Caco-2 (cell line): ENCODE measurements around the gene TMEM132D. TPM values are rescaled to one million over a fixed set of nuclear protein-coding genes. Genes with fewer than 3 reads are reported as not detected.

Experiments
- BruUV-seq: library from RNA; stranded (reverse); fragments of 400-500 nt; replicated peaks from 2 replicates; lab custom pipeline; 2021; lab: Mats Ljungman, UMichigan
- CTCF ChIA-PET: fragments of 300-600 bp; sonication (Branson Sonifier 250); formaldehyde crosslinking; loops from one replicate; lab custom pipeline; 2022; ENCODE audit warnings: antibody characterized with exemption; lab: Charles Lee
- POLR2A ChIA-PET: fragments of 300-600 bp; sonication (Branson Sonifier 250); formaldehyde crosslinking; loops from one replicate; lab custom pipeline; 2022; ENCODE audit warnings: antibody characterized with exemption; lab: Charles Lee
- DNase-seq, 2 experiments: peaks; one replicate each; pipeline versions ENCODE4 v3.0.0 to v3.0.0-alpha.2; 2020 to 2022
- H3K27me3 ChIP-seq: replicated peaks from 2 replicates; pipeline ENCODE4 v1.6.0; 2011; ENCODE audit warnings: low read length; ENCODE audit not compliant: control insufficient read depth, insufficient read depth
- H3K36me3 ChIP-seq: 2 replicates; pipeline ENCODE4 v1.5.1; 2011; ENCODE audit warnings: low read length; ENCODE audit not compliant: control insufficient read depth, insufficient read depth
- H3K4me1 ChIP-seq: fragments of 250-450 bp; sonication (Bioruptor Pico); 2 replicates; pipeline ENCODE4 v1.5.1; 2020; ENCODE audit warnings: mild to moderate bottlenecking
- H3K4me3 ChIP-seq: 2 replicates; pipeline ENCODE4 v1.5.1; 2011; ENCODE audit warnings: low read depth, mild to moderate bottlenecking, control low read depth, low read length
- H3K9me3 ChIP-seq: fragments of 250-450 bp; sonication (Bioruptor Pico); 2 replicates; pipeline ENCODE4 v1.5.1; 2020; ENCODE audit warnings: mild to moderate bottlenecking, moderate library complexity
- H3K27ac Mint-ChIP-seq: one replicate; pipeline ENCODE4 v1.8.0; 2022; ENCODE audit warnings: mixed read lengths; ENCODE audit not compliant: unreplicated experiment
- H3K27me3 Mint-ChIP-seq: one replicate; pipeline ENCODE4 v1.8.0; 2022; ENCODE audit warnings: mixed read lengths; ENCODE audit not compliant: insufficient read depth, unreplicated experiment
- H3K36me3 Mint-ChIP-seq: one replicate; pipeline ENCODE4 v1.8.0; 2022; ENCODE audit warnings: mild to moderate bottlenecking, mixed read lengths; ENCODE audit not compliant: insufficient read depth, unreplicated experiment
- H3K4me1 Mint-ChIP-seq: one replicate; pipeline ENCODE4 v1.8.0; 2022; ENCODE audit warnings: low read depth, mixed read lengths; ENCODE audit not compliant: unreplicated experiment
- H3K4me3 Mint-ChIP-seq: one replicate; pipeline ENCODE4 v1.8.0; 2022; ENCODE audit warnings: mild to moderate bottlenecking, moderate library complexity, mixed read lengths; ENCODE audit not compliant: unreplicated experiment
- H3K9me3 Mint-ChIP-seq: one replicate; pipeline ENCODE4 v1.8.0; 2022; ENCODE audit warnings: mixed read lengths; ENCODE audit not compliant: unreplicated experiment
- CTCF ChIP-seq, 2 experiments: fragments of 200-600 bp in 1 of 2; IDR thresholded peaks; 1 replicate in 1 of 2; 2 replicates in 1 of 2; pipeline versions ENCODE4 v1.5.1 to v1.8.0; 2011 to 2022; ENCODE audit warnings: antibody characterized with exemption in 1 of 2, control low read depth in 1 of 2, inconsistent platforms in 1 of 2, low read depth in 1 of 2, low read length in 1 of 2, mild to moderate bottlenecking in 1 of 2, moderate library complexity in 1 of 2; ENCODE audit not compliant: insufficient read depth in 1 of 2, severe bottlenecking in 1 of 2, unreplicated experiment in 1 of 2
- intact Hi-C: fragments of 100-400 bp; cut with micrococcal nuclease; formaldehyde crosslinking; loops from one replicate; pipeline ENCODE4 v1.10.0; 2022; ENCODE audit not compliant: unreplicated experiment
- total RNA-seq: library from RNA; stranded (reverse); gene quantifications from 2 replicates; pipeline ENCODE4 v1.2.3, GENCODE V29; 2022

Gene TMEM132D
- total RNA-seq, 1 experiment from 2014 or later, result not detected

- no peaks in the 10 kb centered on the region for H3K4me1 Mint-ChIP-seq
- TF ChIP-seq CTCF (IDR thresholded peaks at IDR 0.05; ENCODE audit: insufficient read depth in 1 of 2, low read depth in 1 of 2, low read length in 1 of 2, severe bottlenecking in 1 of 2, unreplicated experiment in 1 of 2), result no peak
- no peaks in the 10 kb centered on the region for H3K36me3 Mint-ChIP-seq
- no peaks in the 10 kb centered on the region for H3K27me3 ChIP-seq
- ChIA-PET POLR2A (no interaction called here), CTCF (no interaction called here)
- no peak overlapping the region for H3K27ac Mint-ChIP-seq
- H3K4me1 ChIP-seq, result no peaks in the 10 kb centered on the region
- H3K9me3 ChIP-seq, result no peaks in the 10 kb centered on the region
- H3K4me3 Mint-ChIP-seq, result no peak overlapping the region
- peaks cover 10% of the 10 kb centered on the region for H3K9me3 Mint-ChIP-seq
- intact Hi-C loops, result no loop called here
- no TSS peak for BruUV-seq
- DNase-seq, result no peak
- no peak overlapping the region for H3K4me3 ChIP-seq
- H3K27me3 Mint-ChIP-seq, result no peaks in the 10 kb centered on the region
- no peaks in the 10 kb centered on the region for H3K36me3 ChIP-seq
Measured at GRCh38 chr12:129234209-129234608, 669.6 kb downstream of the TMEM132D start.

- Histone ChIP-seq H3K9me3 (no peaks in the 10 kb centered on the region), H3K27me3 (no peaks in the 10 kb centered on the region), H3K36me3 (no peaks in the 10 kb centered on the region), H3K4me3 (no peak overlapping the region), H3K4me1 (no peaks in the 10 kb centered on the region)
- Mint-ChIP-seq H3K27ac (no peak overlapping the region), H3K9me3 (peaks cover 10% of the 10 kb centered on the region), H3K4me3 (no peak overlapping the region), H3K4me1 (no peaks in the 10 kb centered on the region), H3K27me3 (no peaks in the 10 kb centered on the region), H3K36me3 (no peaks in the 10 kb centered on the region)
- ChIA-PET POLR2A (no interaction called here), CTCF (no interaction called here)
- no TSS peak for BruUV-seq
- intact Hi-C loops, result no loop called here
- DNase-seq, result no peak
- TF ChIP-seq CTCF (IDR thresholded peaks at IDR 0.05; ENCODE audit: insufficient read depth in 1 of 2, low read depth in 1 of 2, low read length in 1 of 2, severe bottlenecking in 1 of 2, unreplicated experiment in 1 of 2), result no peak
Measured at GRCh38 chr12:129231491-129231890, 672.3 kb downstream of the TMEM132D start.

GRCh38 chr12:129230995-129231394, 672.8 kb downstream of the TMEM132D start:
- H3K9me3 Mint-ChIP-seq, result peaks cover 10% of the 10 kb centered on the region

More at GRCh38 chr12:129230995-129231394, 672.8 kb downstream of the TMEM132D start:
- Histone ChIP-seq H3K27me3 (no peaks in the 10 kb centered on the region), H3K36me3 (no peaks in the 10 kb centered on the region), H3K9me3 (no peaks in the 10 kb centered on the region), H3K4me1 (no peaks in the 10 kb centered on the region), H3K4me3 (no peak overlapping the region)
- Mint-ChIP-seq H3K27ac (no peak overlapping the region), H3K4me1 (no peaks in the 10 kb centered on the region), H3K27me3 (no peaks in the 10 kb centered on the region), H3K36me3 (no peaks in the 10 kb centered on the region), H3K4me3 (no peak overlapping the region)
- no peak for DNase-seq
- BruUV-seq, result no TSS peak
- TF ChIP-seq CTCF (IDR thresholded peaks at IDR 0.05; ENCODE audit: insufficient read depth in 1 of 2, low read depth in 1 of 2, low read length in 1 of 2, severe bottlenecking in 1 of 2, unreplicated experiment in 1 of 2), result no peak
- CTCF ChIA-PET, result no interaction called here
- intact Hi-C loops, result no loop called here
- POLR2A ChIA-PET, result no interaction called here
